Measurements from ENCODE around the gene PARM1.

The PARM1 gene

GRCh38 chr4:75089206-75089605 is 156.3 kb downstream of the PARM1 start:
- Histone ChIP-seq H3K4me1 (ENCODE audit: control insufficient read depth, insufficient read depth, low read length) (no peaks in the 10 kb centered on the region), H3K9me3 (ENCODE audit: control insufficient read depth, low read length) (no peaks in the 10 kb centered on the region), H3K36me3 (ENCODE audit: control insufficient read depth, insufficient read depth, low read length, severe bottlenecking) (no peaks in the 10 kb centered on the region), H3K9ac (ENCODE audit: low read length) (no peak overlapping the region), H3K27me3 (replicated peaks; ENCODE audit: control insufficient read depth, insufficient read depth, low read length) (no peaks in the 10 kb centered on the region), H3K4me3 (ENCODE audit: low read length) (no peak overlapping the region)
- DNase-seq (ENCODE audit: low read depth), result no peak

GRCh38 chr4:75099321-75099720 is 166.4 kb downstream of the PARM1 start:
- H3K4me1 ChIP-seq (ENCODE audit: control insufficient read depth, insufficient read depth, low read length), result no peaks in the 10 kb centered on the region
- H3K36me3 ChIP-seq (ENCODE audit: control insufficient read depth, insufficient read depth, low read length, severe bottlenecking), result no peaks in the 10 kb centered on the region
- peaks cover 22% of the 10 kb centered on the region for H3K9me3 ChIP-seq (ENCODE audit: control insufficient read depth, low read length)
- no peak overlapping the region for H3K4me3 ChIP-seq (ENCODE audit: low read length)
- no peak for DNase-seq (ENCODE audit: low read depth)
- H3K27me3 ChIP-seq (replicated peaks; ENCODE audit: control insufficient read depth, insufficient read depth, low read length), result no peaks in the 10 kb centered on the region
- no peak overlapping the region for H3K9ac ChIP-seq (ENCODE audit: low read length)

All from adipocyte (in vitro differentiated cells).